Aorta (tissue), 5 donors: ENCODE results near the gene SMPD3. TPM values are rescaled to one million over a fixed set of nuclear protein-coding genes. Genes with fewer than 3 reads are reported as not detected.

Experiments
- ATAC-seq: fragments of 200-7000 bp; cut with Tn5 transposase; one replicate; pipeline ENCODE4 v1.9.1; 2022; ENCODE audit warnings: moderate library complexity; ENCODE audit not compliant: low FRiP score
- DNase-seq, 2 donors: peaks; one replicate each; pipeline ENCODE4 v3.0.0-alpha.2; 2020
- H3K27ac ChIP-seq, 2 donors: one replicate each; pipeline ENCODE4 v1.5.1; 2013; ENCODE audit warnings: low read length in 2 of 2, mild to moderate bottlenecking in 2 of 2, moderate library complexity in 2 of 2, control low read depth in 1 of 2, inconsistent platforms in 1 of 2, low read depth in 1 of 2
- H3K27me3 ChIP-seq, 2 donors: one replicate each; pipeline ENCODE4 v1.6.1; 2013; ENCODE audit warnings: control low read depth in 1 of 2, low read length in 1 of 2, mild to moderate bottlenecking in 1 of 2, moderate library complexity in 1 of 2; ENCODE audit not compliant: insufficient read depth in 2 of 2, control insufficient read depth in 1 of 2
- H3K36me3 ChIP-seq, 2 donors: one replicate each; pipeline ENCODE4 v1.6.1; 2013; ENCODE audit warnings: control low read depth in 1 of 2, low read length in 1 of 2, mild to moderate bottlenecking in 1 of 2; ENCODE audit not compliant: insufficient read depth in 2 of 2, control insufficient read depth in 1 of 2
- H3K4me1 ChIP-seq, 2 donors: one replicate each; pipeline ENCODE4 v1.6.1; 2013; ENCODE audit warnings: low read length in 2 of 2, control low read depth in 1 of 2, mild to moderate bottlenecking in 1 of 2, moderate library complexity in 1 of 2; ENCODE audit not compliant: insufficient read depth in 2 of 2, control insufficient read depth in 1 of 2
- H3K4me3 ChIP-seq, 2 donors: one replicate each; pipeline ENCODE4 v1.5.1; 2013; ENCODE audit warnings: low read length in 2 of 2, control low read depth in 1 of 2, mild to moderate bottlenecking in 1 of 2
- H3K9me3 ChIP-seq: one replicate; pipeline ENCODE4 v1.6.1; 2013; ENCODE audit warnings: mild to moderate bottlenecking, low read length; ENCODE audit not compliant: control insufficient read depth
- whole genome bisulfite sequencing, 2 donors: extraction: QIAGEN DNeasy Blood & Tissue Kit; methylation state at CpG; one replicate each; pipeline ENCODE4 v1.1.7; 2013; 5-methylcytosine and 5-hydroxymethylcytosine counted together
- intact Hi-C, 2 donors: fragments of 100-400 bp; cut with DNase I; formaldehyde crosslinking; loops; one replicate each; pipeline versions ENCODE4 v1.14.2 to v1.15.0; 2022
- polyA plus RNA-seq, 2 donors: library from polyadenylated mRNA; stranded (reverse); fragments of 200-250 nt; gene quantifications; one replicate each; pipeline ENCODE4 v1.2.3, GENCODE V29; 2013
- total RNA-seq, 2 donors: library from RNA; stranded (reverse); fragmentation: NEBNext Ultra II Directional; extraction: Animal tissue kit (Norgen Biotek cat#: 25700); gene quantifications; one replicate each; pipeline ENCODE4 v1.2.1, GENCODE V29; 2021
- donor health status: healthy with polysubstance abuse.
- donor health status: Bipolar disorder and iron deficiency.
- donor health status: DM: no; HTN: no; CAD: no.
- donor health status: DM: no; HTN: no; CAD: no.
- donor health status: DM: yes; HTN: yes; CAD: no.

The SMPD3 gene
- total and polyA plus RNA-seq, 4 donors = 0.29 to 7.5 (median 1.1) TPM; not detected in 1

- no peak overlapping the region for H3K27ac ChIP-seq
- no peaks in the 10 kb centered on the region for H3K27me3 ChIP-seq
- no peaks in the 10 kb centered on the region for H3K36me3 ChIP-seq
- peaks cover 4% of the 10 kb centered on the region for H3K9me3 ChIP-seq
- H3K4me3 ChIP-seq = no peak overlapping the region
- no peak for ATAC-seq
- DNase-seq = no peak
- H3K4me1 ChIP-seq = no peaks in the 10 kb centered on the region
- intact Hi-C loops = no loop called here
- 59 to 66% methylated on average over 2 of the region's 2 CpGs for WGBS, 2 donors
These were observed 30.4 kb upstream of the SMPD3 start for GRCh38 chr16:68478526-68479250.

- ATAC-seq (no peak), DNase-seq (no peak)
These were observed 26.8 kb upstream of the SMPD3 start for GRCh38 chr16:68475071-68475470.

GRCh38 chr16:68473358-68474070 is 25.2 kb upstream of the SMPD3 start:
- DNase-seq (no peak), ATAC-seq (no peak)
- Histone ChIP-seq H3K4me1 (no peaks in the 10 kb centered on the region), H3K27me3 (no peaks in the 10 kb centered on the region), H3K9me3 (peaks cover 2% of the 10 kb centered on the region), H3K27ac (no peak overlapping the region), H3K36me3 (no peaks in the 10 kb centered on the region), H3K4me3 (no peak overlapping the region)
- intact Hi-C loops = no loop called here
- WGBS, 2 donors = 63 to 67% methylated on average over 7 of the region's 7 CpGs

More at GRCh38 chr16:68475071-68475470, 26.8 kb upstream of the SMPD3 start:
- 85 to 86% methylated on average over 4 of the region's 4 CpGs for WGBS, 2 donors
- H3K9me3 ChIP-seq = peaks cover 3% of the 10 kb centered on the region
- no peak overlapping the region for H3K27ac ChIP-seq
- intact Hi-C loops = no loop called here
- H3K4me1 ChIP-seq = no peaks in the 10 kb centered on the region
- H3K36me3 ChIP-seq = no peaks in the 10 kb centered on the region
- H3K4me3 ChIP-seq = no peak overlapping the region
- H3K27me3 ChIP-seq = no peaks in the 10 kb centered on the region

- 83 to 86% methylated on average over 5 of the region's 5 CpGs for WGBS, 2 donors
- no peaks in the 10 kb centered on the region for H3K27me3 ChIP-seq
- H3K4me1 ChIP-seq = no peaks in the 10 kb centered on the region
- no peaks in the 10 kb centered on the region for H3K36me3 ChIP-seq
- DNase-seq (no peak), ATAC-seq (no peak)
- H3K9me3 ChIP-seq = no peaks in the 10 kb centered on the region
- H3K27ac ChIP-seq = no peak overlapping the region
- no peak overlapping the region for H3K4me3 ChIP-seq
- intact Hi-C loops = no loop called here
These were observed 24.3 kb upstream of the SMPD3 start for GRCh38 chr16:68472581-68472980.

GRCh38 chr16:68470461-68471150 is 22.3 kb upstream of the SMPD3 start:
- intact Hi-C loops = no loop called here
- Histone ChIP-seq H3K36me3 (no peaks in the 10 kb centered on the region), H3K4me3 (no peak overlapping the region), H3K27me3 (no peaks in the 10 kb centered on the region), H3K27ac (no peak overlapping the region), H3K9me3 (no peaks in the 10 kb centered on the region), H3K4me1 (no peaks in the 10 kb centered on the region)
- 57 to 59% methylated on average over 11 of the region's 11 CpGs for WGBS, 2 donors
- ATAC-seq = peak; percentile 38
- DNase-seq = peak in 1 of 2 donors; percentile 79

GRCh38 chr16:68469796-68470460 is 21.6 kb upstream of the SMPD3 start:
- no peak for DNase-seq
- Histone ChIP-seq H3K36me3 (no peaks in the 10 kb centered on the region), H3K4me1 (no peaks in the 10 kb centered on the region), H3K27ac (no peak overlapping the region), H3K4me3 (peak overlapping the region in 1 of 2 donors; percentile 6), H3K27me3 (no peaks in the 10 kb centered on the region), H3K9me3 (no peaks in the 10 kb centered on the region)
- no peak for ATAC-seq
- intact Hi-C loops = no loop called here
- WGBS, 2 donors = 4% methylated on average over 11 of the region's 11 CpGs

GRCh38 chr16:68468842-68469241 is 20.5 kb upstream of the SMPD3 start:
- intact Hi-C loops = no loop called here
- H3K36me3 ChIP-seq = no peaks in the 10 kb centered on the region
- no peak overlapping the region for H3K4me3 ChIP-seq
- WGBS, 2 donors = 80 to 82% methylated on average over 4 of the region's 4 CpGs
- H3K27me3 ChIP-seq = no peaks in the 10 kb centered on the region
- H3K4me1 ChIP-seq = no peaks in the 10 kb centered on the region
- no peaks in the 10 kb centered on the region for H3K9me3 ChIP-seq
- ATAC-seq (no peak), DNase-seq (no peak)
- H3K27ac ChIP-seq = no peak overlapping the region

- Histone ChIP-seq H3K4me3 (no peak overlapping the region), H3K27me3 (no peaks in the 10 kb centered on the region), H3K36me3 (no peaks in the 10 kb centered on the region), H3K4me1 (no peaks in the 10 kb centered on the region), H3K9me3 (peaks cover 11% of the 10 kb centered on the region), H3K27ac (no peak overlapping the region)
- ATAC-seq (no peak), DNase-seq (no peak)
- intact Hi-C loops = no loop called here
- WGBS, 2 donors = 74 to 76% methylated on average over 4 of the region's 4 CpGs
These were observed 17.9 kb upstream of the SMPD3 start for GRCh38 chr16:68466174-68466573.
